GM23248 (cell line): ENCODE results near the gene SSR1.

Experiments used
- EZH2 ChIP-seq: fragments of 200-600 bp; sonication (generic); IDR thresholded peaks from 2 replicates; pipeline ENCODE4 v1.6.1; 2018; ENCODE audit warnings: antibody characterized with exemption, mild to moderate bottlenecking; ENCODE audit not compliant: insufficient read depth, poor library complexity, severe bottlenecking
- EZH2phosphoT487 ChIP-seq: fragments of 200-600 bp; sonication (generic); IDR thresholded peaks from 2 replicates; pipeline ENCODE4 v1.6.1; 2018; ENCODE audit warnings: antibody characterized with exemption, moderate library complexity, mild to moderate bottlenecking, low read depth; ENCODE audit not compliant: insufficient read depth

GRCh38 chr6:7252390-7252789 lies 60.6 kb downstream of the SSR1 start:
- TF ChIP-seq EZH2 (no peak), EZH2phosphoT487 (no peak)
